ENCODE data around the gene C1orf141. TPM values are rescaled to one million over a fixed set of nuclear protein-coding genes. Genes with fewer than 3 reads are reported as not detected.

The C1orf141 gene
- total RNA-seq, 6 experiments from 2014 or later: not detected

DNA sequence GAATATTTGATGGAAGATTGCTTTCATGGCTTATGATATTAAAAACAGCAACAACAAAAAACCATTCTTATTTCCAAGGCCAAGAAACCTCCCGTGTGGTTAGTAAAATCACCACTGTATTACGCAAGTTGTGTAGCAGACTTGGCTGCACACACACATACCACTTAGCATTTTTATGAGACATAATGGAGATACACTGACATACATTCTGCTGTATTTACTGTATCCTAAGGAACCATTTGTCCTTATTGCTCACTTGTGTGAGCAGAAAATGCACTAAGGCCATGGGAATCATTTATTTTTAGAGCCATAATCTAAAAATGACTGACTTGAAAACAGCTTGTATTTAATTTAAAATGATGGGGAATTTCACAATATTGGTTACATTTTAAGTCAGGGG lies 584 bp upstream of the C1orf141 start:
- peak; percentile 88 for DNase-seq
- H3K4me3 Mint-ChIP-seq: peak overlapping the region; percentile 67; the same call in 1 of the 2 replicates
- H3K27ac Mint-ChIP-seq: peak overlapping the region; percentile 79
- H3K9me3 Mint-ChIP-seq: no peaks in the 10 kb centered on the region
- H3K4me1 Mint-ChIP-seq (ENCODE audit: low read depth): peaks cover 14% of the 10 kb centered on the region
- TF ChIP-seq, protein P1, sequence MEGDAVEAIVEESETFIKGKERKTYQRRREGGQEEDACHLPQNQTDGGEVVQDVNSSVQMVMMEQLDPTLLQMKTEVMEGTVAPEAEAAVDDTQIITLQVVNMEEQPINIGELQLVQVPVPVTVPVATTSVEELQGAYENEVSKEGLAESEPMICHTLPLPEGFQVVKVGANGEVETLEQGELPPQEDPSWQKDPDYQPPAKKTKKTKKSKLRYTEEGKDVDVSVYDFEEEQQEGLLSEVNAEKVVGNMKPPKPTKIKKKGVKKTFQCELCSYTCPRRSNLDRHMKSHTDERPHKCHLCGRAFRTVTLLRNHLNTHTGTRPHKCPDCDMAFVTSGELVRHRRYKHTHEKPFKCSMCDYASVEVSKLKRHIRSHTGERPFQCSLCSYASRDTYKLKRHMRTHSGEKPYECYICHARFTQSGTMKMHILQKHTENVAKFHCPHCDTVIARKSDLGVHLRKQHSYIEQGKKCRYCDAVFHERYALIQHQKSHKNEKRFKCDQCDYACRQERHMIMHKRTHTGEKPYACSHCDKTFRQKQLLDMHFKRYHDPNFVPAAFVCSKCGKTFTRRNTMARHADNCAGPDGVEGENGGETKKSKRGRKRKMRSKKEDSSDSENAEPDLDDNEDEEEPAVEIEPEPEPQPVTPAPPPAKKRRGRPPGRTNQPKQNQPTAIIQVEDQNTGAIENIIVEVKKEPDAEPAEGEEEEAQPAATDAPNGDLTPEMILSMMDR (IDR thresholded peaks at IDR 0.05): no peak
- H3K27me3 Mint-ChIP-seq (ENCODE audit: insufficient read depth): no peaks in the 10 kb centered on the region
- H3K36me3 Mint-ChIP-seq (ENCODE audit: low read depth): no peaks in the 10 kb centered on the region

DNA sequence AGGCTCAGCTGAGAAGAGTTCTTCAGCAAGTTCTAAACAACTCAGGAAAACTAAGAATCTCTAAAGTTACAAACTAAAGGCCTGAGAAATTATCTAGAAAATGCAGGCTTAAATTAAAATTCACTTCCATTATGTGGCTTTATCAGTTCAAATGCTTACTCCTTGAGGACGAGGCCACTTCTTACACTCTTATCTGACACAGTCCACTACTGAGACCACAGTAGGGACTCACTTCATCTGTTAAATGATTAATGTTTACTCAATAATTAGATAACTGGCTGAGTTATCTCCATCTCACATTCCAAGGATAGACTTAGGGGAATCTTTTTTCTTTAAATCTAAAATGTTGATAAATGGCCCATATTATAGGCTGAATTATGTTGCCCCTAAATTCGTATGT lies 1.6 kb downstream of the C1orf141 start:
- no peak for DNase-seq
- Mint-ChIP-seq H3K27ac (no peak overlapping the region), H3K36me3 (ENCODE audit: low read depth) (no peaks in the 10 kb centered on the region), H3K27me3 (ENCODE audit: insufficient read depth) (no peaks in the 10 kb centered on the region), H3K4me3 (no peak overlapping the region), H3K4me1 (ENCODE audit: low read depth) (peaks cover 14% of the 10 kb centered on the region), H3K9me3 (no peaks in the 10 kb centered on the region)
- TF ChIP-seq, protein P1 (IDR thresholded peaks at IDR 0.05): no peak

DNA sequence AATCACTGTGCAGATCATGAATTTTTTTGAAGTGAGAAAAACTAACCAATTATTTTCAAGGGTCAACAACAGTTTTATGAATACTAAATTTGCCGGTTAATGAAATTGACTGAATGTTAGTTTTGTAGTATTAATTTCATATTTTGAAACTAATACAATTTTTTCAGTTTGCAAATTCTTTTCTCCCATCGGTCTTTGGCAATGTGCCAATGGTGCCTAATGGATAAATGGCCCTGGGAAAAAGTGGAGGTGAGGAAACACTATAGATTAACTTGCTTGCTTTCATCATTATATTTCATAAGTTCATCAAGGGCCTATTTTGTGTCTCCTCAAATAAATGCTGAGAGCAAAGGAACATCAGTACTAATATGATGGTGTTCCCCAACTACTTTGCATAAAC lies 4.1 kb downstream of the C1orf141 start:
- Mint-ChIP-seq H3K4me1 (ENCODE audit: low read depth) (peaks cover 20% of the 10 kb centered on the region), H3K4me3 (no peak overlapping the region), H3K27ac (no peak overlapping the region), H3K27me3 (ENCODE audit: insufficient read depth) (no peaks in the 10 kb centered on the region; the same call in 1 of the 2 replicates), H3K36me3 (ENCODE audit: low read depth) (no peaks in the 10 kb centered on the region), H3K9me3 (no peaks in the 10 kb centered on the region)
- TF ChIP-seq, protein P1 (IDR thresholded peaks at IDR 0.05): no peak
- no peak for DNase-seq

DNA sequence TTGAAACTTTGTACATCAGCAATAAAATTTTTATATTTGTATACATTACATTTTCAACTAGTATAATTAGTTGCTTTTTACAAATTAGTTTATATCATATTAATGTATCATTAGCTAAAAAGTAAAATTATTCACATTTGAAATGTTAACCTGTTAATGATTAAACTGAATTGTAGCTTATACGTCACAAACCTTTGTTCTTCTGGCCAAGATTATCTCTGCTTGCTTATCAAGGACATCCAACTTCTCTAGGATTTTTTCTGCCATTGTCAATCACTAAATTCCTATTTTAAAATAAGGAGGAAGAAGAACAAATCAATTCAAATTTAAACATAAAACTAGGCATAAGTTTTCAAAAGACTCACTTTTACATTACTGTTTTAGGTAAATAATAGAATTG lies 7.8 kb downstream of the C1orf141 start:
- Mint-ChIP-seq H3K9me3 (no peaks in the 10 kb centered on the region), H3K27me3 (ENCODE audit: insufficient read depth) (no peaks in the 10 kb centered on the region; the same call in 1 of the 2 replicates), H3K4me3 (no peak overlapping the region), H3K36me3 (ENCODE audit: low read depth) (no peaks in the 10 kb centered on the region), H3K27ac (no peak overlapping the region), H3K4me1 (ENCODE audit: low read depth) (peaks cover 8% of the 10 kb centered on the region)
- DNase-seq: no peak
- TF ChIP-seq, protein P1 (IDR thresholded peaks at IDR 0.05): no peak

DNA sequence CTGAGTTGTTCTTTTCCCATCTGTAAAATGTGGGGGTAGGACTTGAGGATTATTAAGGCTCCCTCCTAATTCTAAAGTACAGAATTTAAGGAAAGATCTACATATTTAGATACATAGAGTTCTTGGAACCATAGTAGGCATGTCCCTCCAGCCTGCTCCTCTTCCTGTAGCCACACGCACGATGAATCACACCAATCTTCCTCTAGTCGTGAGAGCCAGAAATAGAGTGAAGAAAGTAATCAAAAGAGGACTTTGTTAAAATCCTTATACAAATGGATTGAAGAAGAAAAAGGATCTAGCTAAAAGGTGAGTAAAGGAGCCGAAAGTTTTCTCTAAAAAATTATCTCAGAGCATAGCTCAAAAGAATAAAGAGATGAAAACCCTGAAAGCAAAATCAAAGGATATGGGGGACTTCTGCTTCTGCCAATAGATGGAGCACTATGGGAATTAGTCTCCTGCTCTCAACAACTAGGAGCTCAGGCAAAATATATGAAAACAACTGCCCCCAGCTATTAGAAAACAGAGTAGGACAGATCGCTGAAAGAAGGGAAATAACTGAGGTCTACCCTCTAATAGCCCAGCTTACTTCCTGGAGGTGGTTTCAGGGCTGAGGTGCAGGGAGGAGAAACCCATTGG lies 8.5 kb downstream of the C1orf141 start:
- TF ChIP-seq, protein P1 (IDR thresholded peaks at IDR 0.05): peak; percentile 34; the same call in 1 of the 2 replicates
- H3K36me3 Mint-ChIP-seq (ENCODE audit: low read depth): no peaks in the 10 kb centered on the region
- no peak overlapping the region for H3K27ac Mint-ChIP-seq
- DNase-seq: no peak
- no peaks in the 10 kb centered on the region; the same call in 1 of the 2 replicates for H3K27me3 Mint-ChIP-seq (ENCODE audit: insufficient read depth)
- no peaks in the 10 kb centered on the region for H3K9me3 Mint-ChIP-seq
- H3K4me1 Mint-ChIP-seq (ENCODE audit: low read depth): peaks cover 8% of the 10 kb centered on the region
- H3K4me3 Mint-ChIP-seq: 0 out of 2 replicates have a peak overlapping the region, but pooled peaks have one; percentile 32
